Activated CD4-positive, alpha-beta T cell treated with anti-CD3 and anti-CD28 coated beads for 36 hours (primary cell): Measurements from ENCODE around the gene PIP4K2A. TPM values are rescaled to one million over a fixed set of nuclear protein-coding genes. Genes with fewer than 3 reads are reported as not detected.

Source experiments
- ATAC-seq: fragments of 200-7000 bp; cut with Tn5 transposase; one replicate; pipeline ENCODE4 v1.10.0; 2021; ENCODE audit warnings: mild to moderate bottlenecking, moderate library complexity
- CTCF ChIA-PET: fragments of 350-600 bp; sonication (Branson Sonifier 250); formaldehyde crosslinking; loops from one replicate; lab custom pipeline; 2021; ENCODE audit warnings: antibody characterized with exemption; lab: Charles Lee
- POLR2A ChIA-PET: fragments of 350-600 bp; sonication (Branson Sonifier 250); formaldehyde crosslinking; loops from one replicate; lab custom pipeline; 2021; ENCODE audit warnings: antibody characterized with exemption, inconsistent platforms; lab: Charles Lee
- DNase-seq: peaks from one replicate; pipeline ENCODE4 v3.0.0-alpha.2; 2020
- H3K27ac Mint-ChIP-seq: one replicate; pipeline ENCODE4 v1.8.0; 2021; ENCODE audit warnings: mixed read lengths
- H3K27me3 Mint-ChIP-seq: one replicate; pipeline ENCODE4 v1.8.0; 2021; ENCODE audit warnings: mixed read lengths
- H3K36me3 Mint-ChIP-seq: one replicate; pipeline ENCODE4 v1.8.0; 2021; ENCODE audit warnings: low read depth, mixed read lengths
- H3K4me1 Mint-ChIP-seq: one replicate; pipeline ENCODE4 v1.8.0; 2021; ENCODE audit warnings: mixed read lengths
- H3K4me3 Mint-ChIP-seq: one replicate; pipeline ENCODE4 v1.8.0; 2021; ENCODE audit warnings: mild to moderate bottlenecking, moderate library complexity, mixed read lengths
- H3K9me3 Mint-ChIP-seq: one replicate; pipeline ENCODE4 v1.8.0; 2021; ENCODE audit warnings: low read depth, mixed read lengths
- intact Hi-C, 2 experiments: fragments of 100-400 bp; cut with DNase I in 1 of 2; cut with micrococcal nuclease in 1 of 2; formaldehyde crosslinking; loops; one replicate each; pipeline versions ENCODE4 v1.14.2 to v1.15.1; 2022 to 2024; cut with DNase I, micrococcal nuclease
- total RNA-seq, 2 experiments: library from RNA; stranded (reverse); gene quantifications; one replicate each; pipeline ENCODE4 v1.2.3, GENCODE V29; 2021

Gene PIP4K2A
- total RNA-seq, 2 experiments from 2014 or later, result 105 to 108 TPM

- ATAC-seq, result no peak
- Mint-ChIP-seq H3K9me3 (no peaks in the 10 kb centered on the region), H3K27ac (peak overlapping the region; percentile 77), H3K4me1 (peaks cover 74% of the 10 kb centered on the region), H3K27me3 (no peaks in the 10 kb centered on the region), H3K4me3 (no peak overlapping the region), H3K36me3 (peaks cover 24% of the 10 kb centered on the region)
- intact Hi-C loops, result no loop called here
- CTCF ChIA-PET, result no interaction called here
- POLR2A ChIA-PET, result no interaction called here
- no peak for DNase-seq
Measured at GRCh38 chr10:22644222-22644621, 70.2 kb downstream of the PIP4K2A start.

- CTCF ChIA-PET, result no interaction called here
- Mint-ChIP-seq H3K27me3 (no peaks in the 10 kb centered on the region), H3K4me3 (no peak overlapping the region), H3K27ac (peak overlapping the region; percentile 77), H3K36me3 (peaks cover 26% of the 10 kb centered on the region), H3K9me3 (no peaks in the 10 kb centered on the region), H3K4me1 (peaks cover 74% of the 10 kb centered on the region)
- intact Hi-C loops, result no loop called here
- POLR2A ChIA-PET, result no interaction called here
- no peak for DNase-seq
- no peak for ATAC-seq
Measured at GRCh38 chr10:22643775-22644174, 70.6 kb downstream of the PIP4K2A start.

DNA sequence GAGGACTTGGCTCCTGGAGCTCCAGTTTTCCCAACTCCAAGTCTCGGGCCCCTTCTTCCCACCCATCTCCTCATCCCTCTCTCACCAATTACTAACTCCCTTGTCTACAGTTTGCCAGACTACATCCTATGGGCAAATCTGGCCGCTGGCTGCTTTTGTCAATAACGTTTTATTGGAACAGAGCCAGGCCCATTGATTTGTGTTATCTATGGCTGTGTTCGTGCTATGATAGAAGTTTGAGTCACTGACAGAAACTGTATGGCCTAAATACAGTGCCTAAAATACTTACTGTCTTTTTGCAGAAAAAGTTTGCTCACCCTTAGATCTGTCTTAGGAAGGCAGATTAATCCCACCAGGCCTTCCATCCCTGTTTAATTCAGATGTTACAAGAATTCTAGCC lies 71.3 kb downstream of the PIP4K2A start:
- ChIA-PET CTCF (interaction anchor here (1.3 kb wide), 1 partner anchor 12 kb away, joined by 3 read pairs; no protein-coding TSS in a partner anchor), POLR2A (no interaction called here)
- Mint-ChIP-seq H3K4me3 (no peak overlapping the region), H3K36me3 (peaks cover 28% of the 10 kb centered on the region), H3K4me1 (peaks cover 73% of the 10 kb centered on the region), H3K9me3 (no peaks in the 10 kb centered on the region), H3K27ac (peak overlapping the region; percentile 77), H3K27me3 (no peaks in the 10 kb centered on the region)
- no peak for DNase-seq
- intact Hi-C loops, result no loop called here
- no peak for ATAC-seq

DNA sequence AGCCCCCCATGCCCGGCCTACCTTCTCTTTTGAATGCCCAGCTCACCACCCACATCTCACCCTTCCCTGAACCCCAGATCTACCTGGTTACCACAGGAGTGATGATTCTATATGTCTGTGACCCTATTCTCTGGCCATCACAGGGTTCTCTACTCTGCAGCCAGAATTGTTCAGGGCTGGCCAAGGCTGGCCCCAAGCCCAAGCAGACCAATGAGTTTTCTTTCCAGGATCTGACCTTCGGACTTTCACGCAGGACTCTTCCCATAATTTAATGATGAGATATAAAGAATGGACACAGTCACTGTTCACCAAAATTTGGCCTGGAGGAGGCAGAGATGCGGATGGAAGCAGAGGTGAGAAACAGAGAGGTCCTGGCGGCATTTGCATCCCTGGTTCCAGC lies 72.6 kb downstream of the PIP4K2A start:
- POLR2A ChIA-PET, result no interaction called here
- CTCF ChIA-PET, result interaction anchor here (1.3 to 1.4 kb wide), 2 partner anchors 11 to 13 kb away, joined by 3 to 4 read pairs; no protein-coding TSS in a partner anchor
- no peak for DNase-seq
- Mint-ChIP-seq H3K27me3 (no peaks in the 10 kb centered on the region), H3K27ac (peak overlapping the region; percentile 29), H3K36me3 (peaks cover 33% of the 10 kb centered on the region), H3K4me1 (peaks cover 71% of the 10 kb centered on the region), H3K9me3 (peaks cover 2% of the 10 kb centered on the region), H3K4me3 (no peak overlapping the region)
- intact Hi-C loops, result no loop called here
- no peak for ATAC-seq

GRCh38 chr10:22640359-22640758 lies 74.0 kb downstream of the PIP4K2A start:
- ATAC-seq, result no peak

DNA sequence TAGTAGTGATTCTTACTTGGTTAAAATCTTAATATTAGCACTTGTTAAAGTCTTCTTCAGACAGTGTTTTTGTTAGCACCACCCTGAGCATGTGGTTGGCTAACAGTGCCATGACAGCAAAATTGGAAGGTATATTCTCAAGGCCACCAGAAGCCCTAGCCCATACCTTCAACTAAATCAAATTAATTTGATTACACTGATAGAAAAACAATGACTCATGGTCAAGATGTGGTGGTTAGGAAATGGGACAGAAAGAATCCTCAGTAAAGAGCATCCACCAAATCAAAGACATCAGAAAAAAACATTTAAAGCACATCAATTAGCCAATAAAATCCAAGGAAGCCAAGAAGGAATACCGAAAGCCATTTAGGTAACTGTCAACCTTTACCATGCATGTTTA lies 75.5 kb downstream of the PIP4K2A start:
- intact Hi-C loops, result no loop called here
- H3K9me3 Mint-ChIP-seq, result peaks cover 4% of the 10 kb centered on the region
- ATAC-seq, result no peak
- no peak for DNase-seq
- H3K27me3 Mint-ChIP-seq, result no peaks in the 10 kb centered on the region
- POLR2A ChIA-PET, result no interaction called here
- H3K27ac Mint-ChIP-seq, result no peak overlapping the region
- no peak overlapping the region for H3K4me3 Mint-ChIP-seq
- H3K4me1 Mint-ChIP-seq, result peaks cover 77% of the 10 kb centered on the region
- peaks cover 35% of the 10 kb centered on the region for H3K36me3 Mint-ChIP-seq
- CTCF ChIA-PET, result interaction anchor here (0.7 to 1.1 kb wide), 2 partner anchors 10 to 39 kb away, joined by 3 read pairs; no protein-coding TSS in a partner anchor

More at GRCh38 chr10:22640359-22640758, 74.0 kb downstream of the PIP4K2A start:
- ChIA-PET CTCF (interaction anchor here (0.7 kb wide), 1 partner anchor 13 kb away, joined by 3 read pairs; no protein-coding TSS in a partner anchor), POLR2A (no interaction called here)
- intact Hi-C loops, result no loop called here
- peaks cover 40% of the 10 kb centered on the region for H3K36me3 Mint-ChIP-seq
- peaks cover 72% of the 10 kb centered on the region for H3K4me1 Mint-ChIP-seq
- peak overlapping the region; percentile 3 for H3K27ac Mint-ChIP-seq
- no peak for DNase-seq
- H3K27me3 Mint-ChIP-seq, result no peaks in the 10 kb centered on the region
- H3K4me3 Mint-ChIP-seq, result no peak overlapping the region
- H3K9me3 Mint-ChIP-seq, result peaks cover 4% of the 10 kb centered on the region

DNA sequence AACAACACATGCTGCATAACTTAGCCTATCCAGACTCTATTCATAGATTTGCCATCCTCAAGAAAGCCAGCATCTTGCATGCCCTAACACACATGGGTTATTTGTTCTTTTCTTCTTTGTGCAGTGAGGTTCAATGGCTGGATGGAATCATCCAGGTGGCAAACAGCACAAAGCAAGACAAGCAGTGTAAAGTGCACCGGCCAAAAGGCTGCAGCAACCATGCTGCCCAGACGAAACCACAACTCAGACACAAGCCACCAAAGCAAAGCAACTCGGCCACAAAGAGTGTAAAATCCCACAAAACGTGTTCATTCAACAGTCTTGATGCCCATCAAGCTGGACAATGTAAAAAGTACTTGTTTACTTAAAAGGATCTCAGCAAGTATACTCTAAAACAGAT lies 76.9 kb downstream of the PIP4K2A start:
- ChIA-PET POLR2A (no interaction called here), CTCF (interaction anchor here (0.7 kb wide), 1 partner anchor 13 kb away, joined by 3 read pairs; no protein-coding TSS in a partner anchor)
- peak overlapping the region; percentile 56 for H3K27ac Mint-ChIP-seq
- peaks cover 77% of the 10 kb centered on the region for H3K4me1 Mint-ChIP-seq
- peaks cover 4% of the 10 kb centered on the region for H3K9me3 Mint-ChIP-seq
- H3K36me3 Mint-ChIP-seq, result peaks cover 32% of the 10 kb centered on the region
- no peaks in the 10 kb centered on the region for H3K27me3 Mint-ChIP-seq
- ATAC-seq (no peak), DNase-seq (no peak)
- no peak overlapping the region for H3K4me3 Mint-ChIP-seq
- intact Hi-C loops, result no loop called here

- ATAC-seq, result no peak
- Mint-ChIP-seq H3K36me3 (peaks cover 33% of the 10 kb centered on the region), H3K9me3 (peaks cover 4% of the 10 kb centered on the region), H3K27ac (peak overlapping the region; percentile 74), H3K4me1 (peaks cover 87% of the 10 kb centered on the region), H3K27me3 (no peaks in the 10 kb centered on the region), H3K4me3 (no peak overlapping the region)
- intact Hi-C loops, result no loop called here
- CTCF ChIA-PET, result interaction anchor here (0.6 to 1.2 kb wide), 3 partner anchors 13 to 50 kb away, joined by 3 to 5 read pairs (median 4); no protein-coding TSS in a partner anchor
- DNase-seq, result no peak
- POLR2A ChIA-PET, result no interaction called here
Measured at GRCh38 chr10:22635650-22636049, 78.7 kb downstream of the PIP4K2A start.

- ATAC-seq (peak; percentile 18), DNase-seq (no peak)
- ChIA-PET CTCF (interaction anchor here (1.2 kb wide), 1 partner anchor 14 kb away, joined by 3 read pairs; no protein-coding TSS in a partner anchor), POLR2A (no interaction called here)
- H3K9me3 Mint-ChIP-seq, result peaks cover 4% of the 10 kb centered on the region
- intact Hi-C loops, result no loop called here
- peaks cover 90% of the 10 kb centered on the region for H3K4me1 Mint-ChIP-seq
- peaks cover 31% of the 10 kb centered on the region for H3K36me3 Mint-ChIP-seq
- peak overlapping the region; percentile 74 for H3K27ac Mint-ChIP-seq
- H3K27me3 Mint-ChIP-seq, result no peaks in the 10 kb centered on the region
- no peak overlapping the region for H3K4me3 Mint-ChIP-seq
Measured at GRCh38 chr10:22634606-22635459, 79.5 kb downstream of the PIP4K2A start.

DNA sequence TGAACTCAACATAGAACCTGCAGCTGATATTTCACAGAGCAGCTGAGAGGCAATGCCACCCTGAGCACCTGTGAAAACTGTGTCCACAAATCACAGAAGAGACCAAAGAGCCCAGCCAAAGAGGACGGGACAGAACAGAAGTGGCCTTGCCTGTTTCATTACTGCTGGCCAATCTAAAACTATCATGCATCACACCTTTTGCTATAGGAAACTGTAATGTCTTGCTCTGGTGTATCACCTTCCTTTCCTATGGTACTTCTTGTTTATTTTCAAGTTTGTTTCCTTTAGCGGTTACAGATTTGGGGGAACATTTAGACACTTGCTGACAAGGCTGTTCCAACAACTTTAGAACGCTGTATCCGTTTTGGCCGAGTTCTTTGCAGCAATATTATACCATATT lies 80.3 kb downstream of the PIP4K2A start:
- H3K36me3 Mint-ChIP-seq, result peaks cover 31% of the 10 kb centered on the region
- POLR2A ChIA-PET, result no interaction called here
- CTCF ChIA-PET, result no interaction called here

GRCh38 chr10:22633528-22633927 lies 80.8 kb downstream of the PIP4K2A start:
- H3K27me3 Mint-ChIP-seq, result no peaks in the 10 kb centered on the region
- DNase-seq, result no peak
- intact Hi-C loops, result no loop called here
- no peak for ATAC-seq
- H3K4me3 Mint-ChIP-seq, result no peak overlapping the region
- peaks cover 91% of the 10 kb centered on the region for H3K4me1 Mint-ChIP-seq
- peaks cover 32% of the 10 kb centered on the region for H3K36me3 Mint-ChIP-seq
- H3K9me3 Mint-ChIP-seq, result peaks cover 4% of the 10 kb centered on the region
- ChIA-PET CTCF (interaction anchor here (0.6 to 4.9 kb wide), 3 partner anchors 17 to 27 kb away, joined by 3 to 26 read pairs (median 3); no protein-coding TSS in a partner anchor), POLR2A (no interaction called here)
- peak overlapping the region; percentile 71 for H3K27ac Mint-ChIP-seq

More for the DNA sequence above, 80.3 kb downstream of the PIP4K2A start:
- Mint-ChIP-seq H3K4me1 (peaks cover 90% of the 10 kb centered on the region), H3K27ac (peak overlapping the region; percentile 71), H3K27me3 (no peaks in the 10 kb centered on the region), H3K4me3 (no peak overlapping the region), H3K9me3 (peaks cover 4% of the 10 kb centered on the region)
- DNase-seq (no peak), ATAC-seq (no peak)
- intact Hi-C loops, result no loop called here
